ENCODE results near the gene GAP43. TPM values are rescaled to one million over a fixed set of nuclear protein-coding genes. Genes with fewer than 3 reads are reported as not detected.

GAP43 gene
- total RNA-seq, 1 donor from 2014 or later = 17.4 TPM

DNA sequence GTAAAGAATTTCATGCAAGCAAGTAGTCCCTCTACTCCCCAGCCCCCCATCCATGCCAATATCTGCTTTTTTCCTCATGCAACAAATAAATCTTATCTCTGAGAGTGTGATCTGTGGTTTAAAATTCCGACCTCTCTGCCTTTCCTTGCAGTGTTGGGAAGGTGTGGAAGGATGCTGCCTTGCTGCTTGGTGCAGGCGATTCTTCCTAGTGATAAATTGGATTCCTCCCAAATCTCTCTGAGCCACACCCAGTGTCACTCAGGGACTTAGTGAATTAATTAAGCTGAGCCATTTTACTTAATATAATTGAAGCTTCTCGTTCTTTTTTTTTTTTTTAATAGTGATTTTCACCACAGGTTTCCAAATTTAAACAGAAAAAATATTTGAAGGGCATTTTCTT lies 3.4 kb downstream of the GAP43 start:
- FAIRE-seq = no peak
- Histone ChIP-seq H4K20me1 (ENCODE audit: insufficient read depth, low read length) (no peaks in the 10 kb centered on the region), H3K4me2 (ENCODE audit: low read length) (no peak overlapping the region)

DNA sequence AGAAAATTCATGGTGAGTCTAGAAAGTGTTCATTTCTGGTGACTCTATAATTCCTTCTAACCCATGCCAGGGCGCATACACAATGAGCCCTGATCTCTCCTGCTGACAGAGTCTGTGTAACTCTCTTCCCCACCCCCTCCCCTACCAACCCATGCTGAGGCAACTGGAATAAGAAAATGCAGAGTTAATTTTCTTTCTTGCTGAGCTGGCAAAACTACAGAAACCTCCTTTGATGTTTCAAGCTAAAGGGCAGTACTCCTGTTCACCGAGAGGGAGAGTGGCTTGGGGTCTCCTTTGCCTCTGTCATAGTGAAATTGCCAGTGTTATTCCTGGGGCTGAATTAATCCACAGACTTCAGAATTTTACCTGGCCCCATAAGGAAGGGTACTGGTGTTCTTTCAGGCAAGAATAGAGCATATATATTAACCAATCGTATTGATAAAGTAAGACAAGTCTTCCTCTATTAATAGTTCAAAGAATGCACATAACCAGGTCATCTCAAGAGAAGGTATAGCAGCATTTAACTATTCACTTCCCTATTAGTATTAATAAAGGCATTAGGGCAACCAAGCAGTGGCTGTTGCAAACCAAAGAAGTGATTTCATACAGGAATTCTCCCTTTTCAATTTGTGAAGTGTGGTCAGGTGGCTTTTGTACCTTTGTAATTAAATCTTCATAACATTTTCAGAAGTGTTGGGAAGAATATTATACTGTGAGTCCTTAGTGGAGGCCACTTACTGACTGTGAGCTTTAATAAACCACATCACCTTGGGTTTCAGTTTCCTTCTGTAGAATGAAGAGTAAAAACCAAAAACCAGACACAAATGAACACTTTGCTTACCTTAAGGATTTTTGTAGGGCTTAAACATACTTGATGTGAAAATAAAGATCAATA lies 4.1 kb downstream of the GAP43 start:
- Histone ChIP-seq H3K4me2 (ENCODE audit: low read length) (no peak overlapping the region), H3K27ac (ENCODE audit: low read depth, low read length) (no peak overlapping the region), H3K79me2 (ENCODE audit: insufficient read depth, low read length) (no peaks in the 10 kb centered on the region), H3K4me3 (ENCODE audit: insufficient read depth, low read depth, low read length) (no peak overlapping the region), H3K9ac (ENCODE audit: low read length) (no peak overlapping the region), H3K4me1 (ENCODE audit: insufficient read depth, low read length) (peaks cover 13% of the 10 kb centered on the region), H3K27me3 (ENCODE audit: insufficient read depth, low read length) (peaks cover 5% of the 10 kb centered on the region), H3K9me3 (ENCODE audit: insufficient read depth, low read depth, low read length) (no peaks in the 10 kb centered on the region), H3K36me3 (ENCODE audit: insufficient read depth, low read length) (no peaks in the 10 kb centered on the region), H2AFZ (ENCODE audit: low read depth, low read length) (no peak overlapping the region), H4K20me1 (ENCODE audit: insufficient read depth, low read length) (no peaks in the 10 kb centered on the region)
- Mint-ChIP-seq H3K4me1 (ENCODE audit: low read depth, unreplicated experiment) (peaks cover 17% of the 10 kb centered on the region), H3K4me3 (ENCODE audit: unreplicated experiment) (no peak overlapping the region), H3K27me3 (ENCODE audit: low read depth, unreplicated experiment) (peaks cover 9% of the 10 kb centered on the region), H3K36me3 (ENCODE audit: low read depth, unreplicated experiment) (peaks cover 1% of the 10 kb centered on the region), H3K9me3 (ENCODE audit: unreplicated experiment) (no peaks in the 10 kb centered on the region), H3K27ac (ENCODE audit: unreplicated experiment) (no peak overlapping the region)
- no peak for DNase-seq (ENCODE audit: low read depth)
- FAIRE-seq = no peak
- TF ChIP-seq, protein P1, sequence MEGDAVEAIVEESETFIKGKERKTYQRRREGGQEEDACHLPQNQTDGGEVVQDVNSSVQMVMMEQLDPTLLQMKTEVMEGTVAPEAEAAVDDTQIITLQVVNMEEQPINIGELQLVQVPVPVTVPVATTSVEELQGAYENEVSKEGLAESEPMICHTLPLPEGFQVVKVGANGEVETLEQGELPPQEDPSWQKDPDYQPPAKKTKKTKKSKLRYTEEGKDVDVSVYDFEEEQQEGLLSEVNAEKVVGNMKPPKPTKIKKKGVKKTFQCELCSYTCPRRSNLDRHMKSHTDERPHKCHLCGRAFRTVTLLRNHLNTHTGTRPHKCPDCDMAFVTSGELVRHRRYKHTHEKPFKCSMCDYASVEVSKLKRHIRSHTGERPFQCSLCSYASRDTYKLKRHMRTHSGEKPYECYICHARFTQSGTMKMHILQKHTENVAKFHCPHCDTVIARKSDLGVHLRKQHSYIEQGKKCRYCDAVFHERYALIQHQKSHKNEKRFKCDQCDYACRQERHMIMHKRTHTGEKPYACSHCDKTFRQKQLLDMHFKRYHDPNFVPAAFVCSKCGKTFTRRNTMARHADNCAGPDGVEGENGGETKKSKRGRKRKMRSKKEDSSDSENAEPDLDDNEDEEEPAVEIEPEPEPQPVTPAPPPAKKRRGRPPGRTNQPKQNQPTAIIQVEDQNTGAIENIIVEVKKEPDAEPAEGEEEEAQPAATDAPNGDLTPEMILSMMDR (IDR thresholded peaks at IDR 0.05; ENCODE audit: insufficient read depth, low read depth, low read length) = no peak
- TF ChIP-seq EZH2 (IDR thresholded peaks at IDR 0.05; ENCODE audit: insufficient read depth, low read length) = no peak

More for the DNA sequence above, 3.4 kb downstream of the GAP43 start:
- Histone ChIP-seq H3K9me3 (ENCODE audit: insufficient read depth, low read depth, low read length) (no peaks in the 10 kb centered on the region), H2AFZ (ENCODE audit: low read depth, low read length) (no peak overlapping the region), H3K79me2 (ENCODE audit: insufficient read depth, low read length) (no peaks in the 10 kb centered on the region), H3K27ac (ENCODE audit: low read depth, low read length) (no peak overlapping the region), H3K9ac (ENCODE audit: low read length) (no peak overlapping the region), H3K4me3 (ENCODE audit: insufficient read depth, low read depth, low read length) (no peak overlapping the region), H3K27me3 (ENCODE audit: insufficient read depth, low read length) (peaks cover 5% of the 10 kb centered on the region), H3K4me1 (ENCODE audit: insufficient read depth, low read length) (peaks cover 13% of the 10 kb centered on the region), H3K36me3 (ENCODE audit: insufficient read depth, low read length) (no peaks in the 10 kb centered on the region)
- Mint-ChIP-seq H3K36me3 (ENCODE audit: low read depth, unreplicated experiment) (no peaks in the 10 kb centered on the region), H3K4me1 (ENCODE audit: low read depth, unreplicated experiment) (peaks cover 17% of the 10 kb centered on the region), H3K27ac (ENCODE audit: unreplicated experiment) (no peak overlapping the region), H3K9me3 (ENCODE audit: unreplicated experiment) (no peaks in the 10 kb centered on the region), H3K27me3 (ENCODE audit: low read depth, unreplicated experiment) (peaks cover 9% of the 10 kb centered on the region), H3K4me3 (ENCODE audit: unreplicated experiment) (no peak overlapping the region)
- no peak for TF ChIP-seq EZH2 (IDR thresholded peaks at IDR 0.05; ENCODE audit: insufficient read depth, low read length)
- TF ChIP-seq, protein P1 (IDR thresholded peaks at IDR 0.05; ENCODE audit: insufficient read depth, low read depth, low read length) = no peak
- no peak for DNase-seq (ENCODE audit: low read depth)

DNA sequence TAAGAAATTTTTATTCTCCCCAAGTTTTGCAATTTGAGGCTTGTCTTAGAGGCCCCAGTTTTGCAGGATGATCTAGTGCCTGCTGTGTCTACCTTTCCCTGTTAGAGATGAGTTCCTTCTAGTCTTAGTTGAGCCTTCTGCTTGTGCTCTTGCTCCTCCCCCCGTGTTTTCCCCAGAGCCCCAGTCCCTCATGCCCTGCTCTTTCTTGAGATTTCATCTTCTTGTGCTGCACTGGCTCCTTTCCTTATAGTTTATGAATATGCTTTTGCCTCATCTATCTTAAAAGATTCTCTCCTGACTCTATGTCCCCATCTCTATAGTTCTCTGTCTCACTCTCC lies 4.7 kb downstream of the GAP43 start:
- Histone ChIP-seq H3K4me3 (ENCODE audit: insufficient read depth, low read depth, low read length) (no peak overlapping the region), H3K4me1 (ENCODE audit: insufficient read depth, low read length) (peaks cover 13% of the 10 kb centered on the region), H4K20me1 (ENCODE audit: insufficient read depth, low read length) (no peaks in the 10 kb centered on the region), H3K9ac (ENCODE audit: low read length) (no peak overlapping the region), H3K4me2 (ENCODE audit: low read length) (no peak overlapping the region), H3K9me3 (ENCODE audit: insufficient read depth, low read depth, low read length) (no peaks in the 10 kb centered on the region), H3K27ac (ENCODE audit: low read depth, low read length) (no peak overlapping the region), H3K36me3 (ENCODE audit: insufficient read depth, low read length) (no peaks in the 10 kb centered on the region), H3K27me3 (ENCODE audit: insufficient read depth, low read length) (peaks cover 5% of the 10 kb centered on the region), H3K79me2 (ENCODE audit: insufficient read depth, low read length) (no peaks in the 10 kb centered on the region), H2AFZ (ENCODE audit: low read depth, low read length) (no peak overlapping the region)
- peaks cover 17% of the 10 kb centered on the region for H3K4me1 Mint-ChIP-seq (ENCODE audit: low read depth, unreplicated experiment)
- DNase-seq (ENCODE audit: low read depth) (no peak), FAIRE-seq (no peak)
- H3K27ac Mint-ChIP-seq (ENCODE audit: unreplicated experiment) = no peak overlapping the region
- no peak for TF ChIP-seq EZH2 (IDR thresholded peaks at IDR 0.05; ENCODE audit: insufficient read depth, low read length)
- TF ChIP-seq, protein P1 (IDR thresholded peaks at IDR 0.05; ENCODE audit: insufficient read depth, low read depth, low read length) = no peak
- H3K27me3 Mint-ChIP-seq (ENCODE audit: low read depth, unreplicated experiment) = peaks cover 9% of the 10 kb centered on the region
- H3K4me3 Mint-ChIP-seq (ENCODE audit: unreplicated experiment) = no peak overlapping the region
- H3K36me3 Mint-ChIP-seq (ENCODE audit: low read depth, unreplicated experiment) = peaks cover 1% of the 10 kb centered on the region
- no peaks in the 10 kb centered on the region for H3K9me3 Mint-ChIP-seq (ENCODE audit: unreplicated experiment)

Measured in astrocyte (in vitro differentiated cells and primary cell).